Tibial nerve (tissue), 3 donors: ENCODE results near the gene DYNC1LI1.

Experiments
- CTCF ChIP-seq, 5 experiments: fragments of 200-600 bp in 3 of 5; fragments of 450-650 bp in 2 of 5; sonication (generic) in 3 of 5; IDR thresholded peaks; one replicate each; pipeline ENCODE4 v1.5.1; 2016 to 2019; ENCODE audit warnings: antibody characterized with exemption in 5 of 5, mild to moderate bottlenecking in 3 of 5, moderate library complexity in 2 of 5
- POLR2A ChIP-seq, 2 donors: fragments of 450-650 bp; IDR thresholded peaks; one replicate each; pipeline ENCODE4 v1.6.1; 2017; ENCODE audit warnings: antibody characterized with exemption in 2 of 2, mild to moderate bottlenecking in 2 of 2, moderate library complexity in 2 of 2

- TF ChIP-seq CTCF (IDR thresholded peaks at IDR 0.05) (no peak), POLR2A (IDR thresholded peaks at IDR 0.05) (no peak)
Measured at GRCh38 chr3:32603064-32603463, 32.4 kb upstream of the DYNC1LI1 start.
